ENCODE data around the gene SSX2IP. TPM values are rescaled to one million over a fixed set of nuclear protein-coding genes. Genes with fewer than 3 reads are reported as not detected.

The SSX2IP gene
- total and polyA plus RNA-seq, 9 of the 15 experiments (the other 6 are each of a cell fraction or from before 2014, with no cell fraction given), result 20.6 to 96.7 (median 61.7) TPM

GRCh38 chr1:84698151-84699110 lies 8.2 kb upstream of the SSX2IP start (continued):
- TF ChIP-seq RFX1 (IDR thresholded peaks at IDR 0.05), result no peak
- no peak for TF ChIP-seq ZBTB34 (CRISPR knock-in tag; IDR thresholded peaks at IDR 0.05)
- peak; percentile 7; the same call in 1 of the 2 replicates for TF ChIP-seq TCF3 (CRISPR knock-in tag; IDR thresholded peaks at IDR 0.05)
- TF ChIP-seq FOSL1 (tag; conservative IDR thresholded peaks at IDR 0.05), result peak; percentile 85
- no peak for TF ChIP-seq MTF1 (CRISPR knock-in tag; IDR thresholded peaks at IDR 0.05; ENCODE audit: borderline replicate concordance)
- no peak for TF ChIP-seq COPS2 (conservative IDR thresholded peaks at IDR 0.05)
- no peak for TF ChIP-seq ZBTB33 (CRISPR knock-in tag; IDR thresholded peaks at IDR 0.05)
- TF ChIP-seq RAD51 (IDR thresholded peaks at IDR 0.05; ENCODE audit: borderline replicate concordance, low read depth), result no peak
- TF ChIP-seq NFIC (IDR thresholded peaks at IDR 0.05), result peak; percentile 90
- TF ChIP-seq SMARCE1 (IDR thresholded peaks at IDR 0.05), result peak; percentile 56; the same call in 1 of the 2 replicates
- TF ChIP-seq STAT5B (CRISPR knock-in tag; IDR thresholded peaks at IDR 0.05), result no peak
- TF ChIP-seq ZNF778 (CRISPR knock-in tag; IDR thresholded peaks at IDR 0.05), result no peak
- no peak for TF ChIP-seq MYBL2 (IDR thresholded peaks at IDR 0.05; ENCODE audit: low read depth)
- TF ChIP-seq MYBL2 (CRISPR knock-in tag; IDR thresholded peaks at IDR 0.05; ENCODE audit: borderline replicate concordance), result no peak
- TF ChIP-seq USF2 (CRISPR knock-in tag; IDR thresholded peaks at IDR 0.05), result no peak
- TF ChIP-seq POU5F1 (IDR thresholded peaks at IDR 0.05; ENCODE audit: borderline replicate concordance, low read depth, low read length, partially characterized antibody), result no peak
- no peak for TF ChIP-seq BCL6 (CRISPR knock-in tag; IDR thresholded peaks at IDR 0.05)
- TF ChIP-seq TEAD2 (tag; IDR thresholded peaks at IDR 0.05), result no peak
- no peak for TF ChIP-seq ARHGAP35 (IDR thresholded peaks at IDR 0.05; ENCODE audit: partially characterized antibody)
- no peak for TF ChIP-seq ZNF77 (CRISPR knock-in tag; IDR thresholded peaks at IDR 0.05)
- peak; percentile 52 for TF ChIP-seq ATF3 (IDR thresholded peaks at IDR 0.05)
- no peak for TF ChIP-seq ATF3 (CRISPR knock-in tag; conservative IDR thresholded peaks at IDR 0.05)
- no peak for TF ChIP-seq RBM39 (optimal IDR thresholded peaks at IDR 0.05; ENCODE audit: low read depth, low read length)
- TF ChIP-seq MXD1 (CRISPR knock-in tag; IDR thresholded peaks at IDR 0.05; ENCODE audit: borderline replicate concordance, poor library complexity, severe bottlenecking), result no peak

Data from K562 (cell line).